Measurements from ENCODE around the gene HNRNPDL. TPM values are rescaled to one million over a fixed set of nuclear protein-coding genes. Genes with fewer than 3 reads are reported as not detected.
"Not testable (repeated sequence)": the region's sequence is repeated elsewhere in the genome, so short reads cannot be mapped to it uniquely, and the experiment has no call there.

The HNRNPDL gene
- 345 TPM for polyA plus RNA-seq (2013, experiment 1 of 2)
- 337 TPM for polyA plus RNA-seq (2013, experiment 2 of 2)

- peak within 1 kb of the TSS; percentile 75 for H3K4me2 ChIP-seq (ENCODE audit: insufficient read depth, low read length, poor library complexity, severe bottlenecking)
- peak within 1 kb of the TSS; percentile 100 for H2AK5ac ChIP-seq (ENCODE audit: low read depth, low read length)
- peak within 1 kb of the TSS; percentile 70 for H2BK12ac ChIP-seq (ENCODE audit: low read length)
- no peaks in the 10 kb centered on the region for H3K9me3 ChIP-seq (replicated peaks in 1 of 2; ENCODE audit: control insufficient read depth in 2 of 2, insufficient read depth in 1 of 2, low read depth in 1 of 2, low read length in 2 of 2)
- peaks cover 6 to 8% of the 10 kb centered on the region in 2 donors for H3K4me1 ChIP-seq (ENCODE audit: control insufficient read depth in 2 of 2, insufficient read depth in 1 of 2, low read depth in 1 of 2, low read length in 2 of 2)
- peak within 1 kb of the TSS; percentile 99 for H3K18ac ChIP-seq (ENCODE audit: low read length)
- peak within 1 kb of the TSS; percentile 92 to 98 for H3K4me3 ChIP-seq (ENCODE audit: low read length in 2 of 2)
- H3K4ac ChIP-seq (ENCODE audit: low read length): peak within 1 kb of the TSS; percentile 99
- peak within 1 kb of the TSS; percentile 99 for H2BK5ac ChIP-seq (ENCODE audit: low read length)
- peak within 1 kb of the TSS; percentile 98 for H3K14ac ChIP-seq (ENCODE audit: low read length)
- peak within 1 kb of the TSS; percentile 67 for H2BK120ac ChIP-seq (ENCODE audit: low read depth, low read length)
- H2BK15ac ChIP-seq (ENCODE audit: low read length): peak within 1 kb of the TSS; percentile 95
- peak within 1 kb of the TSS; percentile 93 for H2AFZ ChIP-seq (ENCODE audit: low read length)
- H3K27me3 ChIP-seq (ENCODE audit: control insufficient read depth in 3 of 3, insufficient read depth in 3 of 3, low read depth in 1 of 3, low read length in 3 of 3): no peaks in the 10 kb centered on the region
- H3K79me1 ChIP-seq (ENCODE audit: low read depth, low read length): peaks cover 4% of the 10 kb centered on the region
- H3K9ac ChIP-seq (ENCODE audit: low read depth, low read length, poor library complexity): peak within 1 kb of the TSS; percentile 98
- peaks cover 16 to 65% of the 10 kb centered on the region in 2 donors for H3K36me3 ChIP-seq (replicated peaks in 1 of 2; ENCODE audit: control insufficient read depth in 2 of 2, insufficient read depth in 2 of 2, low read length in 2 of 2)
- no peak within 1 kb of the TSS for H4K8ac ChIP-seq (ENCODE audit: low read depth, low read length)
- H4K91ac ChIP-seq (ENCODE audit: low read depth, low read length, poor library complexity): peak within 1 kb of the TSS; percentile 3
- peak within 1 kb of the TSS; percentile 98 for H3K27ac ChIP-seq (replicated peaks; ENCODE audit: low read length)
- WGBS, 2 donors (ENCODE audit: extremely low coverage in 2 of 2, insufficient read length in 2 of 2, insufficient replicate concordance in 1 of 2): no CpG with 5 or more reads among the region's 83 CpGs
- H3K23ac ChIP-seq (ENCODE audit: low read depth, low read length, poor library complexity): peak within 1 kb of the TSS; percentile 98
- peak; percentile 94 for DNase-seq (ENCODE audit: low spot score)
Observed at GRCh38 chr4:82430193-82430963, at the start of gene HNRNPDL, which contains the start of gene ENOPH1. HNRNPDL (minus strand) TSS chr4:82430462; CDS start chr4:82429690, 772 bp downstream. ENOPH1 (plus strand) TSS chr4:82430590; CDS start chr4:82430830, 240 bp downstream.

DNA sequence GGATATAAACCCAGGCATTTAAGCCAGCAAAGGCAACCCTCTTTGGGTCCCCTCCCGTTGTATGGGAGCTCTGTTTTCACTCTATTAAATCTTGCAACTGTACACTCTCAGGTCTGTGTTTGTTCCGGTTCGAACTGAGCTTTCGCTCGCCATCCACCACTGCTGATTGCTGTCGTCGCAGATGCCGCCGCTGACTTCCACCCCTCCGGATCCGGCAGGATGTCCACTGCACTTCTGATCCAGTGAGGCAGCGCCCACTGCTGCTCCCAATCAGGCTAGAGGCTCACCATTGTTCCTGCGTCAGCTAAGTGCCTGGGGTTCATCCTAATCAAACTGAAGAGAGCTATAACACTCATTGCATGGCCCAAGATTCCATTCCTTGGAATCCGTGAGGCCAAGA is 49.3 kb upstream of the HNRNPDL start:
- Histone ChIP-seq H3K4ac (ENCODE audit: low read length) (no peak overlapping the region), H3K79me1 (ENCODE audit: low read depth, low read length) (no peaks in the 10 kb centered on the region)
- WGBS, 2 donors (ENCODE audit: extremely low coverage in 2 of 2, insufficient read length in 2 of 2, insufficient replicate concordance in 1 of 2): no CpG with 5 or more reads among the region's 14 CpGs

GRCh38 chr4:82477469-82477868 is 47.2 kb upstream of the HNRNPDL start:
- not testable (repeated sequence) for H3K27me3 ChIP-seq (ENCODE audit: control insufficient read depth in 3 of 3, insufficient read depth in 3 of 3, low read depth in 1 of 3, low read length in 3 of 3); H3K23ac ChIP-seq (ENCODE audit: low read depth, low read length, poor library complexity); H3K79me1 ChIP-seq (ENCODE audit: low read depth, low read length); H3K4ac ChIP-seq (ENCODE audit: low read length); H2AK5ac ChIP-seq (ENCODE audit: low read depth, low read length); H3K9ac ChIP-seq (ENCODE audit: low read depth, low read length, poor library complexity); H3K36me3 ChIP-seq (replicated peaks in 1 of 2; ENCODE audit: control insufficient read depth in 2 of 2, insufficient read depth in 2 of 2, low read length in 2 of 2); DNase-seq (ENCODE audit: low spot score); H3K18ac ChIP-seq (ENCODE audit: low read length); H3K4me2 ChIP-seq (ENCODE audit: insufficient read depth, low read length, poor library complexity, severe bottlenecking); H3K27ac ChIP-seq (replicated peaks; ENCODE audit: low read length); H3K4me3 ChIP-seq (ENCODE audit: low read length in 2 of 2); H2BK120ac ChIP-seq (ENCODE audit: low read depth, low read length); H2BK5ac ChIP-seq (ENCODE audit: low read length); H3K14ac ChIP-seq (ENCODE audit: low read length); H4K91ac ChIP-seq (ENCODE audit: low read depth, low read length, poor library complexity); H2AFZ ChIP-seq (ENCODE audit: low read length); H3K9me3 ChIP-seq (replicated peaks in 1 of 2; ENCODE audit: control insufficient read depth in 2 of 2, insufficient read depth in 1 of 2, low read depth in 1 of 2, low read length in 2 of 2); H3K4me1 ChIP-seq (ENCODE audit: control insufficient read depth in 2 of 2, insufficient read depth in 1 of 2, low read depth in 1 of 2, low read length in 2 of 2); H2BK12ac ChIP-seq (ENCODE audit: low read length); H4K8ac ChIP-seq (ENCODE audit: low read depth, low read length); H2BK15ac ChIP-seq (ENCODE audit: low read length)
- no CpG with 5 or more reads among the region's 9 CpGs for WGBS, 2 donors (ENCODE audit: extremely low coverage in 2 of 2, insufficient read length in 2 of 2, insufficient replicate concordance in 1 of 2)

More for the DNA sequence above, 49.3 kb upstream of the HNRNPDL start:
- H3K4me1 ChIP-seq (ENCODE audit: control insufficient read depth in 2 of 2, insufficient read depth in 1 of 2, low read depth in 1 of 2, low read length in 2 of 2): no peaks in the 10 kb centered on the region
- H3K36me3 ChIP-seq (replicated peaks in 1 of 2; ENCODE audit: control insufficient read depth in 2 of 2, insufficient read depth in 2 of 2, low read length in 2 of 2): no peaks in the 10 kb centered on the region
- DNase-seq (ENCODE audit: low spot score): no peak
- H3K9ac ChIP-seq (ENCODE audit: low read depth, low read length, poor library complexity): peak overlapping the region; percentile 44
- no peak overlapping the region for H3K23ac ChIP-seq (ENCODE audit: low read depth, low read length, poor library complexity)
- no peak overlapping the region for H3K4me2 ChIP-seq (ENCODE audit: insufficient read depth, low read length, poor library complexity, severe bottlenecking)
- no peak overlapping the region for H2AK5ac ChIP-seq (ENCODE audit: low read depth, low read length)
- H3K27ac ChIP-seq (replicated peaks; ENCODE audit: low read length): no peak overlapping the region
- no peak overlapping the region for H2BK120ac ChIP-seq (ENCODE audit: low read depth, low read length)
- no peak overlapping the region for H2BK15ac ChIP-seq (ENCODE audit: low read length)
- no peak overlapping the region for H4K91ac ChIP-seq (ENCODE audit: low read depth, low read length, poor library complexity)
- H3K4me3 ChIP-seq (ENCODE audit: low read length in 2 of 2): no peak overlapping the region
- H3K18ac ChIP-seq (ENCODE audit: low read length): peak overlapping the region; percentile 64
- no peak overlapping the region for H2BK12ac ChIP-seq (ENCODE audit: low read length)
- no peak overlapping the region for H2AFZ ChIP-seq (ENCODE audit: low read length)
- H4K8ac ChIP-seq (ENCODE audit: low read depth, low read length): no peak overlapping the region
- peak overlapping the region; percentile 13 for H2BK5ac ChIP-seq (ENCODE audit: low read length)
- no peak overlapping the region for H3K14ac ChIP-seq (ENCODE audit: low read length)
- peaks cover 0 to 5% of the 10 kb centered on the region in 2 donors for H3K9me3 ChIP-seq (replicated peaks in 1 of 2; ENCODE audit: control insufficient read depth in 2 of 2, insufficient read depth in 1 of 2, low read depth in 1 of 2, low read length in 2 of 2)
- H3K27me3 ChIP-seq (ENCODE audit: control insufficient read depth in 3 of 3, insufficient read depth in 3 of 3, low read depth in 1 of 3, low read length in 3 of 3): no peaks in the 10 kb centered on the region

- not testable (repeated sequence) for H2BK5ac ChIP-seq (ENCODE audit: low read length); H3K4me3 ChIP-seq (ENCODE audit: low read length in 2 of 2); H2BK120ac ChIP-seq (ENCODE audit: low read depth, low read length); DNase-seq (ENCODE audit: low spot score); H3K27ac ChIP-seq (replicated peaks; ENCODE audit: low read length); H2AFZ ChIP-seq (ENCODE audit: low read length); H3K4ac ChIP-seq (ENCODE audit: low read length); H2BK15ac ChIP-seq (ENCODE audit: low read length); H3K36me3 ChIP-seq (replicated peaks in 1 of 2; ENCODE audit: control insufficient read depth in 2 of 2, insufficient read depth in 2 of 2, low read length in 2 of 2); H2AK5ac ChIP-seq (ENCODE audit: low read depth, low read length); H3K23ac ChIP-seq (ENCODE audit: low read depth, low read length, poor library complexity); H3K9ac ChIP-seq (ENCODE audit: low read depth, low read length, poor library complexity); H3K9me3 ChIP-seq (replicated peaks in 1 of 2; ENCODE audit: control insufficient read depth in 2 of 2, insufficient read depth in 1 of 2, low read depth in 1 of 2, low read length in 2 of 2); H4K91ac ChIP-seq (ENCODE audit: low read depth, low read length, poor library complexity); H4K8ac ChIP-seq (ENCODE audit: low read depth, low read length); H3K4me1 ChIP-seq (ENCODE audit: control insufficient read depth in 2 of 2, insufficient read depth in 1 of 2, low read depth in 1 of 2, low read length in 2 of 2); H2BK12ac ChIP-seq (ENCODE audit: low read length); H3K79me1 ChIP-seq (ENCODE audit: low read depth, low read length); H3K4me2 ChIP-seq (ENCODE audit: insufficient read depth, low read length, poor library complexity, severe bottlenecking); H3K27me3 ChIP-seq (ENCODE audit: control insufficient read depth in 3 of 3, insufficient read depth in 3 of 3, low read depth in 1 of 3, low read length in 3 of 3); H3K14ac ChIP-seq (ENCODE audit: low read length); H3K18ac ChIP-seq (ENCODE audit: low read length)
- no CpG with 5 or more reads among the region's 7 CpGs for WGBS, 2 donors (ENCODE audit: extremely low coverage in 2 of 2, insufficient read length in 2 of 2, insufficient replicate concordance in 1 of 2)
Observed at GRCh38 chr4:82475931-82476330, 45.7 kb upstream of the HNRNPDL start.
